WTC11 (cell line): Measurements from ENCODE around the gene MBP. TPM values are rescaled to one million over a fixed set of nuclear protein-coding genes. Genes with fewer than 3 reads are reported as not detected.

Experiments
- ATAC-seq: fragments of 200-7000 bp; cut with Tn5 transposase; 2 replicates; pipeline ENCODE4 v1.10.0; 2021; ENCODE audit warnings: mild to moderate bottlenecking, moderate library complexity
- CTCF ChIA-PET: fragments of 300-600 bp; sonication (Branson Sonifier 250); formaldehyde crosslinking; loops from one replicate; lab custom pipeline; 2021; ENCODE audit warnings: antibody characterized with exemption; lab: Charles Lee
- POLR2A ChIA-PET: fragments of 350-600 bp; sonication (Branson Sonifier 250); formaldehyde crosslinking; loops from one replicate; lab custom pipeline; 2021; ENCODE audit warnings: antibody characterized with exemption; lab: Charles Lee
- DNase-seq: peaks from one replicate; pipeline ENCODE4 v3.0.0; 2021; ENCODE audit warnings: low spot score
- H3K27ac Mint-ChIP-seq: 2 replicates; pipeline ENCODE4 v1.8.0; 2021; ENCODE audit warnings: mixed read lengths
- H3K27me3 Mint-ChIP-seq: 2 replicates; pipeline ENCODE4 v1.8.0; 2021; ENCODE audit warnings: low read depth, mild to moderate bottlenecking, moderate library complexity, mixed read lengths
- H3K36me3 Mint-ChIP-seq: 2 replicates; pipeline ENCODE4 v1.8.0; 2021; ENCODE audit warnings: mixed read lengths
- H3K4me1 Mint-ChIP-seq: 2 replicates; pipeline ENCODE4 v1.8.0; 2022; ENCODE audit warnings: mixed read lengths
- H3K4me3 Mint-ChIP-seq: 2 replicates; pipeline ENCODE4 v1.8.0; 2021; ENCODE audit warnings: mild to moderate bottlenecking, moderate library complexity, mixed read lengths
- H3K9me3 Mint-ChIP-seq: 2 replicates; pipeline ENCODE4 v1.8.0; 2021; ENCODE audit warnings: mixed read lengths
- ARID4B ChIP-seq: sonication (generic); formaldehyde crosslinking; IDR thresholded peaks from 2 replicates; pipeline ENCODE4 v1.8.0; 2023; ENCODE audit warnings: missing genetic modification reagents, mild to moderate bottlenecking, borderline replicate concordance
- E2F5 ChIP-seq: sonication (generic); formaldehyde crosslinking; IDR thresholded peaks from 2 replicates; pipeline ENCODE4 v1.8.1; 2022; ENCODE audit warnings: mild to moderate bottlenecking, moderate library complexity, missing genetic modification reagents
- ERG ChIP-seq: fragments of 250-450 bp; sonication (Bioruptor Pico); IDR thresholded peaks from 2 replicates; pipeline ENCODE4 v1.8.0; 2021; ENCODE audit warnings: mild to moderate bottlenecking
- FOXK1 ChIP-seq: sonication (generic); formaldehyde crosslinking; IDR thresholded peaks from 2 replicates; pipeline ENCODE4 v1.8.0; 2022; ENCODE audit warnings: mild to moderate bottlenecking, moderate library complexity, missing genetic modification reagents
- GABPB1 ChIP-seq: sonication (generic); formaldehyde crosslinking; IDR thresholded peaks from 2 replicates; pipeline ENCODE4 v1.8.1; 2023; ENCODE audit warnings: mild to moderate bottlenecking, missing genetic modification reagents
- HMGA2 ChIP-seq: fragments of 250-450 bp; sonication (Bioruptor Pico); IDR thresholded peaks from 2 replicates; pipeline ENCODE4 v1.4.0; 2021; ENCODE audit warnings: mild to moderate bottlenecking, moderate library complexity
- HMGXB4 ChIP-seq: sonication (generic); formaldehyde crosslinking; IDR thresholded peaks from 2 replicates; pipeline ENCODE4 v1.8.1; 2023; ENCODE audit warnings: mild to moderate bottlenecking, moderate library complexity, missing genetic modification reagents
- MLX ChIP-seq: sonication (generic); formaldehyde crosslinking; IDR thresholded peaks from 2 replicates; pipeline ENCODE4 v1.8.1; 2023; ENCODE audit warnings: mild to moderate bottlenecking, missing genetic modification reagents, moderate library complexity
- MYBL2 ChIP-seq: sonication (generic); formaldehyde crosslinking; IDR thresholded peaks from 2 replicates; pipeline ENCODE4 v1.8.1; 2023; ENCODE audit warnings: mild to moderate bottlenecking, moderate library complexity, missing genetic modification reagents
- TP53 ChIP-seq: sonication (generic); formaldehyde crosslinking; IDR thresholded peaks from 2 replicates; pipeline ENCODE4 v1.8.1; 2023; ENCODE audit warnings: mild to moderate bottlenecking, missing genetic modification reagents
- USF1 ChIP-seq: sonication (generic); formaldehyde crosslinking; IDR thresholded peaks from 2 replicates; pipeline ENCODE4 v1.8.0; 2022; ENCODE audit warnings: mild to moderate bottlenecking, missing genetic modification reagents
- ZNF317 ChIP-seq: sonication (generic); formaldehyde crosslinking; IDR thresholded peaks from 2 replicates; pipeline ENCODE4 v1.8.1; 2023; ENCODE audit warnings: low read depth, mild to moderate bottlenecking, moderate library complexity, missing genetic modification reagents, borderline replicate concordance
- ZNF416 ChIP-seq: fragments of 250-450 bp; sonication (Bioruptor Pico); IDR thresholded peaks from 2 replicates; pipeline ENCODE4 v1.9.0; 2021; ENCODE audit warnings: mild to moderate bottlenecking, inconsistent platforms
- total RNA-seq: library from RNA; stranded (reverse); gene quantifications from 3 replicates; pipeline ENCODE4 v1.2.3, GENCODE V29; 2021
- TF ChIP-seq, protein P1 (sequence below): fragments of 250-450 bp; sonication (Bioruptor Pico); IDR thresholded peaks from 2 replicates; pipeline ENCODE4 v1.9.0; 2021; ENCODE audit warnings: mild to moderate bottlenecking, borderline replicate concordance
- TF ChIP-seq, protein P2 (sequence below): fragments of 200-600 bp; IDR thresholded peaks from 2 replicates; pipeline ENCODE4 v1.8.0; 2022; ENCODE audit warnings: antibody characterized with exemption

Gene MBP
- total RNA-seq, 1 experiment from 2014 or later = 19.6 TPM

DNA sequence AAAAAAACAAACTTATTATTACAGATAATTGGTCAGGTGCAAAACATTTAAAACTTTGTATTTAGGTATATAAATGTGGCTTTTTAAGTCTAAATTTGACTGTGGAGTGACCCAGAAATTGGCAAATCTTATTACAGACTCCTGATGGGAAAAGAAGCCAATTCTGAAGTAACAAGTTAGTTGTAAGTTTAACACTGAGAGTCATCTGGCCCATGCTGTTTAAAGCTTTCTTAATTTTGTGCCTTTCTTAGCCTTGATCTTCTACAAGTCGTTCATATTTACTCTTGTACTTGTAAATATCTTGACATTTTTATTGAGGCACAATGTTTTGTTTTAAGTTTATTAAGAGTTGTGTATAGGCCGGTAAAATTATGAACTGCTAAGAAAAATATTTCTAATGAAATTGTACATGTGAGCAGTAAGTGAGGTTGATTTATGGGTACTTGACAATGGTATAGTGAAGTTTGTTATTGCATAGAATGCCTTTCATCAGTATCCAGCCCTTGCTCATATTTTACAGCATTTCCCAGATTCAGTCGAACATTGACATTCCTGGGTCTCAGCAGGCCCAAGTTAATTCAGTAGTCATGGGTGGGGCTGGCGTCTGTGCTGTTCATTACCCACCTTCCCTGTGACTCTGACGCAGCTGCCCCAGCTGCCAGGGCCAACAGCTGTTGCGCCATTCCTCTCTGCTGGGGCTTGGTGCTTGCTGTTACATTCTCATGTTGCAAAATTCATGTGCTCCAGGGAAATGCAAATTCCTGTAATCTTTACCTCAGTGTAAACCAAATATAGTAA is 188.8 kb downstream of the MBP start (continued):
- no peak for TF ChIP-seq MYBL2 (CRISPR knock-in tag)
- TF ChIP-seq USF1 = no peak
- TF ChIP-seq GABPB1 (CRISPR knock-in tag) = no peak
- TF ChIP-seq MLX = no peak
- no peak for TF ChIP-seq ZNF416 (CRISPR knock-in tag)
- no peak for TF ChIP-seq HMGA2
- no peak for TF ChIP-seq ZNF317 (CRISPR knock-in tag)
- no peak for TF ChIP-seq TP53 (CRISPR knock-in tag)
- TF ChIP-seq ARID4B (CRISPR knock-in tag) = no peak
- TF ChIP-seq, all 79 proteins: peak for 0

- CTCF ChIA-PET = interaction anchor here (0.6 kb wide), 1 partner anchor 321 kb away, joined by 3 read pairs; no protein-coding TSS in a partner anchor
- TF ChIP-seq GABPB1 (CRISPR knock-in tag) = no peak
- TF ChIP-seq, all 79 proteins: peak for 0
- Mint-ChIP-seq H3K27ac (no peak overlapping the region), H3K9me3 (peaks cover 13% of the 10 kb centered on the region), H3K4me3 (no peak overlapping the region), H3K27me3 (no peaks in the 10 kb centered on the region), H3K36me3 (peaks cover 32% of the 10 kb centered on the region), H3K4me1 (no peaks in the 10 kb centered on the region)
- ATAC-seq (no peak), DNase-seq (no peak)
- POLR2A ChIA-PET = interaction anchor here (0.5 kb wide), 1 partner anchor 19 kb away, joined by 3 read pairs; no protein-coding TSS in a partner anchor
Observed at GRCh38 chr18:76941284-76941683, 191.3 kb downstream of the MBP start.

DNA sequence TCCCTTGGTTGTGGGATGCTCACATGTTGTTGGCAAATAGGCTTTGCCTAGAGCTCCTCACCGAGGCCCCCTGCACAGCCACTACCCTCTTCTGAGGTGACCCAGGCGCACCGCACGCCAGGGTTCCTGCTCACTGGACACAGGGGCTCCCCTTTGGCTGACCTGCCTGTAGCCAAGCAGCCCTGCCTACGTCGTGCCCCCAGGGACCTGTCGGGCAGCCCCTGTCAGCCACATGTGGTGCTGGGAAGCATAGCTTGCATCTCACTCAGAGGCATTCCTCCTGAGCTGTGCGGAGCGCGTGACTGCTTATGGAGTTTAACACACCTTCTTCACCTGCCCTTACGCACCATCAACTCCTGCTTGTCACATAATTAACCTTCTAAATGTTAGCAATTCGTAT is 194.0 kb downstream of the MBP start:
- ChIA-PET CTCF (interaction anchor here (1.1 kb wide), 1 partner anchor 15 kb away, joined by 6 read pairs; no protein-coding TSS in a partner anchor), POLR2A (no interaction called here)
- H3K4me3 Mint-ChIP-seq = no peak overlapping the region
- no peaks in the 10 kb centered on the region for H3K9me3 Mint-ChIP-seq
- DNase-seq = no peak
- no peak for ATAC-seq
- H3K27ac Mint-ChIP-seq = no peak overlapping the region
- peaks cover 16% of the 10 kb centered on the region for H3K36me3 Mint-ChIP-seq
- H3K4me1 Mint-ChIP-seq = no peaks in the 10 kb centered on the region
- H3K27me3 Mint-ChIP-seq = no peaks in the 10 kb centered on the region
- TF ChIP-seq, protein P1, sequence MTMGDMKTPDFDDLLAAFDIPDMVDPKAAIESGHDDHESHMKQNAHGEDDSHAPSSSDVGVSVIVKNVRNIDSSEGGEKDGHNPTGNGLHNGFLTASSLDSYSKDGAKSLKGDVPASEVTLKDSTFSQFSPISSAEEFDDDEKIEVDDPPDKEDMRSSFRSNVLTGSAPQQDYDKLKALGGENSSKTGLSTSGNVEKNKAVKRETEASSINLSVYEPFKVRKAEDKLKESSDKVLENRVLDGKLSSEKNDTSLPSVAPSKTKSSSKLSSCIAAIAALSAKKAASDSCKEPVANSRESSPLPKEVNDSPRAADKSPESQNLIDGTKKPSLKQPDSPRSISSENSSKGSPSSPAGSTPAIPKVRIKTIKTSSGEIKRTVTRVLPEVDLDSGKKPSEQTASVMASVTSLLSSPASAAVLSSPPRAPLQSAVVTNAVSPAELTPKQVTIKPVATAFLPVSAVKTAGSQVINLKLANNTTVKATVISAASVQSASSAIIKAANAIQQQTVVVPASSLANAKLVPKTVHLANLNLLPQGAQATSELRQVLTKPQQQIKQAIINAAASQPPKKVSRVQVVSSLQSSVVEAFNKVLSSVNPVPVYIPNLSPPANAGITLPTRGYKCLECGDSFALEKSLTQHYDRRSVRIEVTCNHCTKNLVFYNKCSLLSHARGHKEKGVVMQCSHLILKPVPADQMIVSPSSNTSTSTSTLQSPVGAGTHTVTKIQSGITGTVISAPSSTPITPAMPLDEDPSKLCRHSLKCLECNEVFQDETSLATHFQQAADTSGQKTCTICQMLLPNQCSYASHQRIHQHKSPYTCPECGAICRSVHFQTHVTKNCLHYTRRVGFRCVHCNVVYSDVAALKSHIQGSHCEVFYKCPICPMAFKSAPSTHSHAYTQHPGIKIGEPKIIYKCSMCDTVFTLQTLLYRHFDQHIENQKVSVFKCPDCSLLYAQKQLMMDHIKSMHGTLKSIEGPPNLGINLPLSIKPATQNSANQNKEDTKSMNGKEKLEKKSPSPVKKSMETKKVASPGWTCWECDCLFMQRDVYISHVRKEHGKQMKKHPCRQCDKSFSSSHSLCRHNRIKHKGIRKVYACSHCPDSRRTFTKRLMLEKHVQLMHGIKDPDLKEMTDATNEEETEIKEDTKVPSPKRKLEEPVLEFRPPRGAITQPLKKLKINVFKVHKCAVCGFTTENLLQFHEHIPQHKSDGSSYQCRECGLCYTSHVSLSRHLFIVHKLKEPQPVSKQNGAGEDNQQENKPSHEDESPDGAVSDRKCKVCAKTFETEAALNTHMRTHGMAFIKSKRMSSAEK (CRISPR knock-in tag) = no peak
- no peak for TF ChIP-seq ERG
- no peak for TF ChIP-seq FOXK1 (CRISPR knock-in tag)
- TF ChIP-seq, protein P2, sequence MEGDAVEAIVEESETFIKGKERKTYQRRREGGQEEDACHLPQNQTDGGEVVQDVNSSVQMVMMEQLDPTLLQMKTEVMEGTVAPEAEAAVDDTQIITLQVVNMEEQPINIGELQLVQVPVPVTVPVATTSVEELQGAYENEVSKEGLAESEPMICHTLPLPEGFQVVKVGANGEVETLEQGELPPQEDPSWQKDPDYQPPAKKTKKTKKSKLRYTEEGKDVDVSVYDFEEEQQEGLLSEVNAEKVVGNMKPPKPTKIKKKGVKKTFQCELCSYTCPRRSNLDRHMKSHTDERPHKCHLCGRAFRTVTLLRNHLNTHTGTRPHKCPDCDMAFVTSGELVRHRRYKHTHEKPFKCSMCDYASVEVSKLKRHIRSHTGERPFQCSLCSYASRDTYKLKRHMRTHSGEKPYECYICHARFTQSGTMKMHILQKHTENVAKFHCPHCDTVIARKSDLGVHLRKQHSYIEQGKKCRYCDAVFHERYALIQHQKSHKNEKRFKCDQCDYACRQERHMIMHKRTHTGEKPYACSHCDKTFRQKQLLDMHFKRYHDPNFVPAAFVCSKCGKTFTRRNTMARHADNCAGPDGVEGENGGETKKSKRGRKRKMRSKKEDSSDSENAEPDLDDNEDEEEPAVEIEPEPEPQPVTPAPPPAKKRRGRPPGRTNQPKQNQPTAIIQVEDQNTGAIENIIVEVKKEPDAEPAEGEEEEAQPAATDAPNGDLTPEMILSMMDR = no peak
- no peak for TF ChIP-seq HMGXB4 (CRISPR knock-in tag)
- TF ChIP-seq E2F5 (CRISPR knock-in tag) = no peak
